Neural cell (in vitro differentiated cells): ENCODE data around the gene RBM39.

Experiments
- EP300 ChIP-seq: fragments of 450-650 bp; conservative IDR thresholded peaks from 2 replicates; pipeline ENCODE4 v1.6.1; 2014; ENCODE audit warnings: antibody characterized with exemption, mild to moderate bottlenecking, moderate library complexity; ENCODE audit not compliant: poor library complexity, severe bottlenecking
- EZH2 ChIP-seq: fragments of 200-600, 300-800 bp; shearing (Covaris generic), sonication (generic); IDR thresholded peaks from 2 replicates; pipeline ENCODE4 v1.6.1; 2014; ENCODE audit warnings: antibody characterized with exemption, low read length, borderline replicate concordance, mild to moderate bottlenecking; ENCODE audit not compliant: insufficient read depth, poor library complexity, severe bottlenecking
- MXI1 ChIP-seq: fragments of 450-650 bp; conservative IDR thresholded peaks from 2 replicates; pipeline ENCODE4 v1.6.1; 2014; ENCODE audit warnings: antibody characterized with exemption, mild to moderate bottlenecking; ENCODE audit not compliant: poor library complexity, severe bottlenecking
- POLR2AphosphoS5 ChIP-seq: IDR thresholded peaks from 2 replicates; pipeline ENCODE4 v1.6.1; 2012
- RAD21 ChIP-seq: fragments of 450-650 bp; conservative IDR thresholded peaks from 2 replicates; pipeline ENCODE4 v1.6.1; 2014; ENCODE audit warnings: antibody characterized with exemption, mild to moderate bottlenecking, moderate library complexity
- SMC3 ChIP-seq: fragments of 450-650 bp; conservative IDR thresholded peaks from 2 replicates; pipeline ENCODE4 v1.6.1; 2014; ENCODE audit warnings: antibody characterized with exemption, mild to moderate bottlenecking, moderate library complexity; ENCODE audit not compliant: poor library complexity
- TAF1 ChIP-seq: IDR thresholded peaks from 2 replicates; pipeline ENCODE4 v1.6.1; 2012; ENCODE audit warnings: low read depth
- TF ChIP-seq, protein P1 (sequence below): IDR thresholded peaks from 2 replicates; pipeline ENCODE4 v1.6.1; 2012; ENCODE audit warnings: borderline replicate concordance
- TF ChIP-seq, protein P2 (sequence below): fragments of 450-650 bp; IDR thresholded peaks from 2 replicates; pipeline ENCODE4 v1.5.1; 2014; ENCODE audit warnings: antibody characterized with exemption, mild to moderate bottlenecking, moderate library complexity; ENCODE audit not compliant: poor library complexity, severe bottlenecking

- TF ChIP-seq, protein P1, sequence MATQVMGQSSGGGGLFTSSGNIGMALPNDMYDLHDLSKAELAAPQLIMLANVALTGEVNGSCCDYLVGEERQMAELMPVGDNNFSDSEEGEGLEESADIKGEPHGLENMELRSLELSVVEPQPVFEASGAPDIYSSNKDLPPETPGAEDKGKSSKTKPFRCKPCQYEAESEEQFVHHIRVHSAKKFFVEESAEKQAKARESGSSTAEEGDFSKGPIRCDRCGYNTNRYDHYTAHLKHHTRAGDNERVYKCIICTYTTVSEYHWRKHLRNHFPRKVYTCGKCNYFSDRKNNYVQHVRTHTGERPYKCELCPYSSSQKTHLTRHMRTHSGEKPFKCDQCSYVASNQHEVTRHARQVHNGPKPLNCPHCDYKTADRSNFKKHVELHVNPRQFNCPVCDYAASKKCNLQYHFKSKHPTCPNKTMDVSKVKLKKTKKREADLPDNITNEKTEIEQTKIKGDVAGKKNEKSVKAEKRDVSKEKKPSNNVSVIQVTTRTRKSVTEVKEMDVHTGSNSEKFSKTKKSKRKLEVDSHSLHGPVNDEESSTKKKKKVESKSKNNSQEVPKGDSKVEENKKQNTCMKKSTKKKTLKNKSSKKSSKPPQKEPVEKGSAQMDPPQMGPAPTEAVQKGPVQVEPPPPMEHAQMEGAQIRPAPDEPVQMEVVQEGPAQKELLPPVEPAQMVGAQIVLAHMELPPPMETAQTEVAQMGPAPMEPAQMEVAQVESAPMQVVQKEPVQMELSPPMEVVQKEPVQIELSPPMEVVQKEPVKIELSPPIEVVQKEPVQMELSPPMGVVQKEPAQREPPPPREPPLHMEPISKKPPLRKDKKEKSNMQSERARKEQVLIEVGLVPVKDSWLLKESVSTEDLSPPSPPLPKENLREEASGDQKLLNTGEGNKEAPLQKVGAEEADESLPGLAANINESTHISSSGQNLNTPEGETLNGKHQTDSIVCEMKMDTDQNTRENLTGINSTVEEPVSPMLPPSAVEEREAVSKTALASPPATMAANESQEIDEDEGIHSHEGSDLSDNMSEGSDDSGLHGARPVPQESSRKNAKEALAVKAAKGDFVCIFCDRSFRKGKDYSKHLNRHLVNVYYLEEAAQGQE = no peak
- TF ChIP-seq POLR2AphosphoS5 = no peak
- no peak for TF ChIP-seq EZH2
- TF ChIP-seq, protein P2, sequence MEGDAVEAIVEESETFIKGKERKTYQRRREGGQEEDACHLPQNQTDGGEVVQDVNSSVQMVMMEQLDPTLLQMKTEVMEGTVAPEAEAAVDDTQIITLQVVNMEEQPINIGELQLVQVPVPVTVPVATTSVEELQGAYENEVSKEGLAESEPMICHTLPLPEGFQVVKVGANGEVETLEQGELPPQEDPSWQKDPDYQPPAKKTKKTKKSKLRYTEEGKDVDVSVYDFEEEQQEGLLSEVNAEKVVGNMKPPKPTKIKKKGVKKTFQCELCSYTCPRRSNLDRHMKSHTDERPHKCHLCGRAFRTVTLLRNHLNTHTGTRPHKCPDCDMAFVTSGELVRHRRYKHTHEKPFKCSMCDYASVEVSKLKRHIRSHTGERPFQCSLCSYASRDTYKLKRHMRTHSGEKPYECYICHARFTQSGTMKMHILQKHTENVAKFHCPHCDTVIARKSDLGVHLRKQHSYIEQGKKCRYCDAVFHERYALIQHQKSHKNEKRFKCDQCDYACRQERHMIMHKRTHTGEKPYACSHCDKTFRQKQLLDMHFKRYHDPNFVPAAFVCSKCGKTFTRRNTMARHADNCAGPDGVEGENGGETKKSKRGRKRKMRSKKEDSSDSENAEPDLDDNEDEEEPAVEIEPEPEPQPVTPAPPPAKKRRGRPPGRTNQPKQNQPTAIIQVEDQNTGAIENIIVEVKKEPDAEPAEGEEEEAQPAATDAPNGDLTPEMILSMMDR = no peak
- TF ChIP-seq TAF1 = no peak
- no peak for TF ChIP-seq RAD21
- TF ChIP-seq SMC3 = no peak
- no peak for TF ChIP-seq EP300
- no peak for TF ChIP-seq MXI1
Observed at GRCh38 chr20:35729283-35729807, 12.7 kb downstream of the RBM39 start.
